Left lung (tissue), 10 donors: Measurements from ENCODE around the gene MPG. TPM values are rescaled to one million over a fixed set of nuclear protein-coding genes. Genes with fewer than 3 reads are reported as not detected.

ENCODE experiments used
- ATAC-seq: fragments of 200-7000 bp; cut with Tn5 transposase; one replicate; pipeline ENCODE4 v1.9.1; 2020; ENCODE audit warnings: moderate library complexity
- DNase-seq, 4 donors: peaks; one replicate each; pipeline ENCODE4 v3.0.0-alpha.2; 2013 to 2020
- H3K27ac ChIP-seq, 2 donors: fragments of 200-600 bp; sonication (generic) in 1 of 2; one replicate each; pipeline versions ENCODE4 v1.5.0 to v1.8.0; 2020 to 2021
- H3K27me3 ChIP-seq, 2 donors: fragments of 200-600 bp; sonication (generic) in 1 of 2; one replicate each; pipeline versions ENCODE4 v1.5.0 to v1.8.0; 2020 to 2021
- H3K36me3 ChIP-seq, 2 donors: fragments of 200-600 bp; sonication (generic) in 1 of 2; one replicate each; pipeline versions ENCODE4 v1.5.0 to v1.8.0; 2020 to 2021
- H3K4me1 ChIP-seq, 2 donors: fragments of 200-600 bp; one replicate each; pipeline ENCODE4 v1.8.0; 2021
- H3K4me3 ChIP-seq, 2 donors: fragments of 200-600 bp; sonication (generic) in 1 of 2; one replicate each; pipeline versions ENCODE4 v1.5.0 to v1.8.0; 2020 to 2021; ENCODE audit warnings: mild to moderate bottlenecking in 1 of 2
- H3K9me3 ChIP-seq, 2 donors: fragments of 200-600 bp; sonication (generic) in 1 of 2; one replicate each; pipeline versions ENCODE4 v1.5.0 to v1.8.0; 2020 to 2021
- CTCF ChIP-seq, 2 donors: fragments of 200-600 bp; sonication (generic) in 1 of 2; IDR thresholded peaks; one replicate each; pipeline versions ENCODE4 v1.5.0 to v1.8.0; 2021; ENCODE audit warnings: antibody characterized with exemption in 2 of 2
- intact Hi-C, 2 donors: fragments of 100-400 bp; cut with DNase I; formaldehyde crosslinking; loops; one replicate each; pipeline versions ENCODE4 v1.11.2 to v1.14.2; 2022
- polyA plus RNA-seq, 6 donors: library from polyadenylated mRNA; unstranded; fragments of 120-200 nt; gene quantifications; one replicate each; pipeline ENCODE4 v1.2.1, GENCODE V29; 2013; ENCODE audit not compliant: insufficient read length in 6 of 6
- total RNA-seq, 2 donors: library from RNA; stranded (reverse); fragmentation: NEBNext Ultra II Directional; extraction: Animal tissue kit (Norgen Biotek cat#: 25700); gene quantifications; one replicate each; pipeline ENCODE4 v1.2.1, GENCODE V29; 2021
- donor health status: DM: no; HTN: yes; CAD: no.
- donor health status: DM: no; HTN: no; CAD: no.

MPG gene
- total and polyA plus RNA-seq, 8 donors: 22.2 to 47.6 (median 29.5) TPM

- H3K36me3 ChIP-seq: peaks cover 0 to 55% of the 10 kb centered on the region in 2 donors
Measured at GRCh38 chr16:63998-64913, 13.8 kb upstream of the MPG start.

GRCh38 chr16:64914-65255 is 13.1 kb upstream of the MPG start:
- no peak for TF ChIP-seq CTCF (IDR thresholded peaks at IDR 0.05)
- peaks cover 0 to 49% of the 10 kb centered on the region in 2 donors for H3K36me3 ChIP-seq
- no peak overlapping the region for H3K4me3 ChIP-seq
- H3K9me3 ChIP-seq: no peaks in the 10 kb centered on the region
- intact Hi-C loops: no loop called here
- no peak for DNase-seq
- no peaks in the 10 kb centered on the region for H3K27me3 ChIP-seq
- ATAC-seq: no peak
- H3K27ac ChIP-seq: no peak overlapping the region
- H3K4me1 ChIP-seq: peaks cover 5 to 21% of the 10 kb centered on the region in 2 donors

More at GRCh38 chr16:63998-64913, 13.8 kb upstream of the MPG start:
- Histone ChIP-seq H3K4me3 (no peak overlapping the region), H3K4me1 (peaks cover 5 to 16% of the 10 kb centered on the region in 2 donors), H3K27ac (no peak overlapping the region), H3K27me3 (no peaks in the 10 kb centered on the region), H3K9me3 (no peaks in the 10 kb centered on the region)
- intact Hi-C loops: no loop called here
- no peak for TF ChIP-seq CTCF (IDR thresholded peaks at IDR 0.05)
- DNase-seq (peak in 1 of 4 donors; percentile 61), ATAC-seq (no peak)

- H3K36me3 ChIP-seq: peaks cover 0 to 40% of the 10 kb centered on the region in 2 donors
- no peak overlapping the region for H3K27ac ChIP-seq
- DNase-seq (peak in 3 of 4 donors; percentile 78 to 94 (median 80)), ATAC-seq (peak; percentile 93)
- peaks cover 0 to under 1% of the 10 kb centered on the region in 2 donors for H3K27me3 ChIP-seq
- TF ChIP-seq CTCF (IDR thresholded peaks at IDR 0.05): peak; percentile 89 to 95
- intact Hi-C loops: no loop called here
- peaks cover 7 to 29% of the 10 kb centered on the region in 2 donors for H3K4me1 ChIP-seq
- H3K4me3 ChIP-seq: no peak overlapping the region
- H3K9me3 ChIP-seq: no peaks in the 10 kb centered on the region
Measured at GRCh38 chr16:65745-66144, 12.3 kb upstream of the MPG start.

- DNase-seq (peak in 1 of 4 donors; percentile 33), ATAC-seq (no peak)
- peaks cover 0 to 32% of the 10 kb centered on the region in 2 donors for H3K36me3 ChIP-seq
- no peak overlapping the region for H3K27ac ChIP-seq
- no peak for TF ChIP-seq CTCF (IDR thresholded peaks at IDR 0.05)
- H3K4me3 ChIP-seq: no peak overlapping the region
- H3K9me3 ChIP-seq: no peaks in the 10 kb centered on the region
- H3K4me1 ChIP-seq: peaks cover 12 to 37% of the 10 kb centered on the region in 2 donors
- H3K27me3 ChIP-seq: peaks cover 0 to 8% of the 10 kb centered on the region in 2 donors
- intact Hi-C loops: no loop called here
Measured at GRCh38 chr16:66309-67182, 11.5 kb upstream of the MPG start.
